H9 (cell line): Measurements from ENCODE around the gene APCDD1L. TPM values are rescaled to one million over a fixed set of nuclear protein-coding genes. Genes with fewer than 3 reads are reported as not detected.

Source experiments
- DNase-seq: peaks from one replicate; pipeline ENCODE4 v3.0.0-alpha.2; 2017
- H2AFZ ChIP-seq: one replicate; pipeline ENCODE4 v1.6.1; 2013; ENCODE audit warnings: mild to moderate bottlenecking, low read length, control low read depth, moderate library complexity
- H2AK5ac ChIP-seq: 2 replicates; pipeline ENCODE4 v1.6.1; 2013; ENCODE audit warnings: low read length, control low read depth, mixed read lengths; ENCODE audit not compliant: insufficient read length
- H2BK120ac ChIP-seq: one replicate; pipeline ENCODE4 v1.6.1; 2013; ENCODE audit warnings: low read depth, mild to moderate bottlenecking, low read length, control low read depth, inconsistent platforms; ENCODE audit not compliant: poor library complexity, severe bottlenecking
- H2BK12ac ChIP-seq: 2 replicates; pipeline ENCODE4 v1.6.1; 2013; ENCODE audit warnings: low read length, control low read depth, mixed read lengths, low read depth; ENCODE audit not compliant: insufficient read length
- H2BK15ac ChIP-seq: 2 replicates; pipeline ENCODE4 v1.6.1; 2013; ENCODE audit warnings: low read depth, low read length, control low read depth
- H2BK20ac ChIP-seq: one replicate; pipeline ENCODE4 v1.6.1; 2013; ENCODE audit warnings: low read depth, mild to moderate bottlenecking, low read length, control low read depth, inconsistent platforms; ENCODE audit not compliant: poor library complexity, severe bottlenecking
- H2BK5ac ChIP-seq: 2 replicates; pipeline ENCODE4 v1.6.1; 2013; ENCODE audit warnings: low read length, control low read depth, mixed read lengths; ENCODE audit not compliant: insufficient read length
- H3K14ac ChIP-seq: 2 replicates; pipeline ENCODE4 v1.6.1; 2013; ENCODE audit warnings: low read length, control low read depth; ENCODE audit not compliant: insufficient read depth
- H3K18ac ChIP-seq: 2 replicates; pipeline ENCODE4 v1.6.1; 2013; ENCODE audit warnings: low read depth, mild to moderate bottlenecking, mixed read lengths, low read length, control low read depth; ENCODE audit not compliant: insufficient read length
- H3K23ac ChIP-seq: 2 replicates; pipeline ENCODE4 v1.6.1; 2013; ENCODE audit warnings: low read length, control low read depth, mixed read lengths, low read depth; ENCODE audit not compliant: insufficient read length
- H3K23me2 ChIP-seq: 2 replicates; pipeline ENCODE4 v1.6.1; 2013; ENCODE audit warnings: low read depth, mild to moderate bottlenecking, mixed read lengths, low read length, control low read depth; ENCODE audit not compliant: insufficient read length, poor library complexity, severe bottlenecking
- H3K27ac ChIP-seq: 2 replicates; pipeline ENCODE4 v1.5.1; 2013; ENCODE audit warnings: low read length, control low read depth, mixed read lengths, low read depth; ENCODE audit not compliant: insufficient read length
- H3K27me3 ChIP-seq: 2 replicates; pipeline ENCODE4 v1.6.1; 2013; ENCODE audit warnings: low read length, control low read depth, inconsistent platforms; ENCODE audit not compliant: insufficient read depth
- H3K4ac ChIP-seq: 2 replicates; pipeline ENCODE4 v1.6.1; 2013; ENCODE audit warnings: low read depth, mild to moderate bottlenecking, control low read depth, inconsistent platforms, low read length, moderate library complexity
- H3K4me1 ChIP-seq: 2 replicates; pipeline ENCODE4 v1.6.1; 2013; ENCODE audit warnings: low read length, control low read depth, inconsistent platforms; ENCODE audit not compliant: insufficient read depth
- H3K4me2 ChIP-seq: 2 replicates; pipeline ENCODE4 v1.6.1; 2013; ENCODE audit warnings: low read length, control low read depth, mixed read lengths; ENCODE audit not compliant: insufficient read length, insufficient read depth
- H3K56ac ChIP-seq: 2 replicates; pipeline ENCODE4 v1.6.1; 2013; ENCODE audit warnings: low read depth, mild to moderate bottlenecking, mixed read lengths, low read length, control low read depth; ENCODE audit not compliant: insufficient read length
- H3K79me1 ChIP-seq: 2 replicates; pipeline ENCODE4 v1.6.1; 2013; ENCODE audit warnings: low read depth, mild to moderate bottlenecking, moderate library complexity, low read length, control low read depth, inconsistent platforms; ENCODE audit not compliant: insufficient read depth, poor library complexity, severe bottlenecking
- H3K79me2 ChIP-seq: 2 replicates; pipeline ENCODE4 v1.6.1; 2013; ENCODE audit warnings: low read length, control low read depth, inconsistent platforms; ENCODE audit not compliant: insufficient read depth
- H3K9ac ChIP-seq: 2 replicates; pipeline ENCODE4 v1.6.1; 2013; ENCODE audit warnings: low read length, control low read depth, mixed read lengths; ENCODE audit not compliant: insufficient read length; ENCODE audit errors: extremely low read depth
- H3K9me3 ChIP-seq: one replicate; pipeline ENCODE4 v1.6.1; 2013; ENCODE audit warnings: low read depth, low read length, inconsistent platforms; ENCODE audit not compliant: control insufficient read depth
- H3T11ph ChIP-seq: one replicate; pipeline ENCODE4 v1.6.1; 2013; ENCODE audit warnings: mild to moderate bottlenecking, low read length, control low read depth, inconsistent platforms
- H4K20me1 ChIP-seq: one replicate; pipeline ENCODE4 v1.6.1; 2013; ENCODE audit not compliant: control insufficient read depth, insufficient read length, insufficient read depth
- H4K5ac ChIP-seq: 2 replicates; pipeline ENCODE4 v1.6.1; 2013; ENCODE audit warnings: low read depth, mild to moderate bottlenecking, mixed read lengths, low read length, control low read depth; ENCODE audit not compliant: insufficient read length
- H4K8ac ChIP-seq: replicated peaks from 2 replicates; pipeline ENCODE4 v1.6.1; 2013; ENCODE audit warnings: low read length, control low read depth, mixed read lengths, low read depth; ENCODE audit not compliant: insufficient read length
- H4K91ac ChIP-seq: 2 replicates; pipeline ENCODE4 v1.6.1; 2013; ENCODE audit warnings: low read depth, mild to moderate bottlenecking, moderate library complexity, mixed read lengths, low read length, control low read depth; ENCODE audit not compliant: insufficient read length
- H3K27ac Mint-ChIP-seq, 3 experiments: 2 replicates in 2 of 3; 3 replicates in 1 of 3; pipeline ENCODE4 v1.8.0; 2020 to 2021; ENCODE audit warnings: mixed read lengths in 3 of 3, mild to moderate bottlenecking in 1 of 3, moderate library complexity in 1 of 3
- H3K27me3 Mint-ChIP-seq: 2 replicates; pipeline ENCODE4 v1.8.0; 2021; ENCODE audit warnings: low read depth, mild to moderate bottlenecking, moderate library complexity, mixed read lengths
- H3K36me3 Mint-ChIP-seq, 3 experiments: 2 replicates in 2 of 3; 3 replicates in 1 of 3; pipeline ENCODE4 v1.8.0; 2020 to 2021; ENCODE audit warnings: low read depth in 3 of 3, mixed read lengths in 3 of 3; ENCODE audit not compliant: insufficient read depth in 1 of 3
- H3K4me1 Mint-ChIP-seq, 2 experiments: 2 replicates each; pipeline ENCODE4 v1.8.0; 2020; ENCODE audit warnings: mixed read lengths in 2 of 2
- H3K4me3 Mint-ChIP-seq, 2 experiments: 2 replicates in 1 of 2; 3 replicates in 1 of 2; pipeline ENCODE4 v1.8.0; 2020 to 2021; ENCODE audit warnings: mild to moderate bottlenecking in 2 of 2, mixed read lengths in 2 of 2, moderate library complexity in 1 of 2
- H3K9me3 Mint-ChIP-seq, 2 experiments: 2 replicates in 1 of 2; 3 replicates in 1 of 2; pipeline ENCODE4 v1.8.0; 2020; ENCODE audit warnings: mild to moderate bottlenecking in 2 of 2, mixed read lengths in 2 of 2, moderate library complexity in 1 of 2
- CTCF ChIP-seq: fragments of 200-600 bp; sonication (generic); conservative IDR thresholded peaks from 3 replicates; pipeline ENCODE4 v1.8.0; 2021; ENCODE audit warnings: antibody characterized with exemption, mild to moderate bottlenecking
- WGBS: extraction: QIAGEN DNeasy Blood & Tissue Kit; methylation state at CpG from one replicate; pipeline ENCODE4 v1.1.7; 2013; ENCODE audit warnings: missing lambda C conversion rate, low lambda C conversion rate, mixed read lengths; ENCODE audit not compliant: insufficient read length; ENCODE audit errors: extremely low coverage; 5-methylcytosine and 5-hydroxymethylcytosine counted together
- total RNA-seq: library from RNA; stranded (reverse); gene quantifications from 2 replicates; pipeline ENCODE4 v1.2.1, GENCODE V29; 2021

APCDD1L gene
- total RNA-seq, 1 experiment from 2014 or later: 0.68 TPM

- Histone ChIP-seq H3K56ac (no peak overlapping the region), H3K18ac (no peak overlapping the region), H3K9ac (no peak overlapping the region), H3K23me2 (no peaks in the 10 kb centered on the region), H2AK5ac (no peak overlapping the region), H2BK120ac (no peak overlapping the region), H3K79me1 (no peaks in the 10 kb centered on the region), H4K5ac (no peak overlapping the region), H2AFZ (no peak overlapping the region), H2BK20ac (no peak overlapping the region), H4K91ac (no peak overlapping the region), H3K4me2 (no peak overlapping the region), H3K4ac (no peak overlapping the region), H3K27ac (no peak overlapping the region), H3K27me3 (no peaks in the 10 kb centered on the region), H2BK5ac (no peak overlapping the region), H3K23ac (no peak overlapping the region), H2BK12ac (no peak overlapping the region), H4K8ac (no peak overlapping the region), H3T11ph (no peak overlapping the region), H3K14ac (no peak overlapping the region), H3K79me2 (no peaks in the 10 kb centered on the region), H3K9me3 (peaks cover 6% of the 10 kb centered on the region), H3K4me1 (no peaks in the 10 kb centered on the region), H2BK15ac (no peak overlapping the region), H4K20me1 (no peaks in the 10 kb centered on the region)
- Mint-ChIP-seq H3K4me1 (peaks cover 6 to 8% of the 10 kb centered on the region in 2 experiments), H3K27me3 (peaks cover 12% of the 10 kb centered on the region), H3K27ac (peak overlapping the region in 1 of 3 experiments; percentile 16; a peak in 1 of 7 replicates), H3K36me3 (peaks cover 8 to 28% (median 18%) of the 10 kb centered on the region in 3 experiments), H3K9me3 (peaks cover 32 to 35% of the 10 kb centered on the region in 2 experiments), H3K4me3 (no peak overlapping the region)
- peak; percentile 5 for DNase-seq
- no CpG with 5 or more reads among the region's 16 CpGs for WGBS
- TF ChIP-seq CTCF: no peak
Observed at GRCh38 chr20:58480551-58481336, 34.5 kb downstream of the APCDD1L start.
